Effector memory CD4-positive, alpha-beta T cell (primary cell): ENCODE data around the gene ADGRF4.
"Not testable (repeated sequence)": the region's sequence is repeated elsewhere in the genome, so short reads cannot be mapped to it uniquely, and the experiment has no call there.

Experiments used
- DNase-seq, 3 donors: peaks; one replicate each; pipeline ENCODE4 v3.0.0-alpha.2; 2020
- H3K27ac ChIP-seq: 2 replicates; pipeline ENCODE4 v1.7.0; 2013; ENCODE audit warnings: mild to moderate bottlenecking, low read length, moderate library complexity; ENCODE audit not compliant: insufficient read depth, poor library complexity, severe bottlenecking
- H3K27me3 ChIP-seq: replicated peaks from 2 replicates; pipeline ENCODE4 v1.7.0; 2013; ENCODE audit warnings: mild to moderate bottlenecking, low read length; ENCODE audit not compliant: insufficient read depth, control insufficient read depth, poor library complexity, severe bottlenecking
- H3K36me3 ChIP-seq: 2 replicates; pipeline ENCODE4 v1.7.0; 2013; ENCODE audit warnings: mild to moderate bottlenecking, low read length, moderate library complexity; ENCODE audit not compliant: control insufficient read depth, insufficient read depth
- H3K4me1 ChIP-seq: 2 replicates; pipeline ENCODE4 v1.7.0; 2013; ENCODE audit warnings: low read length, mild to moderate bottlenecking; ENCODE audit not compliant: control insufficient read depth, insufficient read depth, poor library complexity, severe bottlenecking
- H3K4me3 ChIP-seq: 2 replicates; pipeline ENCODE4 v1.7.0; 2013; ENCODE audit warnings: low read length, low read depth, mild to moderate bottlenecking; ENCODE audit not compliant: insufficient read depth, poor library complexity, severe bottlenecking
- H3K9me3 ChIP-seq: 2 replicates; pipeline ENCODE4 v1.7.0; 2013; ENCODE audit warnings: mild to moderate bottlenecking, low read length, moderate library complexity; ENCODE audit not compliant: control insufficient read depth

ADGRF4 gene

GRCh38 chr6:47729019-47729418 is 30.6 kb downstream of the ADGRF4 start:
- no peak overlapping the region for H3K27ac ChIP-seq
- DNase-seq: no peak
- H3K27me3 ChIP-seq: no peaks in the 10 kb centered on the region
- no peaks in the 10 kb centered on the region for H3K4me1 ChIP-seq
- H3K4me3 ChIP-seq: no peak overlapping the region
- H3K9me3 ChIP-seq: no peaks in the 10 kb centered on the region
- H3K36me3 ChIP-seq: no peaks in the 10 kb centered on the region

- Histone ChIP-seq H3K4me3 (no peak overlapping the region), H3K27me3 (no peaks in the 10 kb centered on the region), H3K4me1 (no peaks in the 10 kb centered on the region), H3K27ac (no peak overlapping the region), H3K9me3 (no peaks in the 10 kb centered on the region), H3K36me3 (no peaks in the 10 kb centered on the region)
- no peak for DNase-seq
Measured at GRCh38 chr6:47729457-47729856, 31.1 kb downstream of the ADGRF4 start.

- no peaks in the 10 kb centered on the region for H3K27me3 ChIP-seq
- no peaks in the 10 kb centered on the region for H3K9me3 ChIP-seq
- H3K36me3 ChIP-seq: no peaks in the 10 kb centered on the region
- no peak overlapping the region for H3K4me3 ChIP-seq
- no peak overlapping the region for H3K27ac ChIP-seq
- H3K4me1 ChIP-seq: no peaks in the 10 kb centered on the region
- no peak for DNase-seq
Measured at GRCh38 chr6:47733879-47734558, 35.6 kb downstream of the ADGRF4 start.

GRCh38 chr6:47734831-47735481 is 36.6 kb downstream of the ADGRF4 start:
- Histone ChIP-seq H3K36me3 (no peaks in the 10 kb centered on the region), H3K4me3 (no peak overlapping the region), H3K27ac (no peak overlapping the region), H3K4me1 (no peaks in the 10 kb centered on the region), H3K9me3 (no peaks in the 10 kb centered on the region), H3K27me3 (no peaks in the 10 kb centered on the region)
- DNase-seq: no peak

GRCh38 chr6:47736083-47736700 is 37.8 kb downstream of the ADGRF4 start:
- no peak for DNase-seq
- H3K9me3 ChIP-seq: no peaks in the 10 kb centered on the region
- H3K4me1 ChIP-seq: no peaks in the 10 kb centered on the region
- no peaks in the 10 kb centered on the region for H3K36me3 ChIP-seq
- H3K4me3 ChIP-seq: no peak overlapping the region
- H3K27me3 ChIP-seq: no peaks in the 10 kb centered on the region
- no peak overlapping the region for H3K27ac ChIP-seq

- Histone ChIP-seq H3K9me3 (no peaks in the 10 kb centered on the region), H3K4me1 (no peaks in the 10 kb centered on the region), H3K27ac (no peak overlapping the region), H3K4me3 (no peak overlapping the region), H3K36me3 (no peaks in the 10 kb centered on the region), H3K27me3 (no peaks in the 10 kb centered on the region)
- no peak for DNase-seq
Measured at GRCh38 chr6:47737406-47737805, 39.0 kb downstream of the ADGRF4 start.

GRCh38 chr6:47740714-47741113 is 42.3 kb downstream of the ADGRF4 start:
- H3K4me1 ChIP-seq: no peaks in the 10 kb centered on the region
- no peak overlapping the region for H3K4me3 ChIP-seq
- no peak overlapping the region for H3K27ac ChIP-seq
- no peaks in the 10 kb centered on the region for H3K9me3 ChIP-seq
- no peaks in the 10 kb centered on the region for H3K36me3 ChIP-seq
- no peaks in the 10 kb centered on the region for H3K27me3 ChIP-seq
- no peak for DNase-seq

GRCh38 chr6:47741807-47742206 is 43.4 kb downstream of the ADGRF4 start:
- Histone ChIP-seq H3K4me1 (no peaks in the 10 kb centered on the region), H3K27ac (no peak overlapping the region), H3K4me3 (no peak overlapping the region), H3K9me3 (no peaks in the 10 kb centered on the region), H3K27me3 (no peaks in the 10 kb centered on the region), H3K36me3 (no peaks in the 10 kb centered on the region)
- no peak for DNase-seq

GRCh38 chr6:47743744-47744143 is 45.4 kb downstream of the ADGRF4 start:
- no peaks in the 10 kb centered on the region for H3K36me3 ChIP-seq
- no peaks in the 10 kb centered on the region for H3K27me3 ChIP-seq
- no peaks in the 10 kb centered on the region for H3K9me3 ChIP-seq
- DNase-seq: no peak
- no peak overlapping the region for H3K4me3 ChIP-seq
- no peak overlapping the region for H3K27ac ChIP-seq
- no peaks in the 10 kb centered on the region for H3K4me1 ChIP-seq

- not testable (repeated sequence) for H3K27ac ChIP-seq, H3K4me3 ChIP-seq, H3K9me3 ChIP-seq, DNase-seq, H3K36me3 ChIP-seq, H3K4me1 ChIP-seq, H3K27me3 ChIP-seq
Measured at GRCh38 chr6:47745269-47745668, 46.9 kb downstream of the ADGRF4 start.
